GM23338 (cell line): Measurements from ENCODE around the gene ATP1B3.

Source experiments
- CREB1 ChIP-seq: fragments of 250-450 bp; sonication (Bioruptor Pico); IDR thresholded peaks from 2 replicates; pipeline ENCODE4 v1.5.0; 2020; ENCODE audit warnings: low read depth, mild to moderate bottlenecking, moderate library complexity
- CTCF ChIP-seq, 2 experiments: fragments of 200-600 bp in 1 of 2; sonication (generic) in 1 of 2; conservative IDR thresholded peaks; 2 replicates each; pipeline versions ENCODE4 v1.5.1 to v1.6.1; 2016 to 2017; ENCODE audit warnings: antibody characterized with exemption in 2 of 2, low read depth in 2 of 2, mild to moderate bottlenecking in 2 of 2, moderate library complexity in 1 of 2
- EZH2 ChIP-seq: fragments of 200-600 bp; sonication (generic); IDR thresholded peaks from one replicate; pipeline ENCODE4 v1.8.0; 2017; ENCODE audit warnings: antibody characterized with exemption, mild to moderate bottlenecking, low read depth; ENCODE audit not compliant: unreplicated experiment
- EZH2phosphoT487 ChIP-seq: fragments of 200-600 bp; sonication (generic); IDR thresholded peaks from one replicate; pipeline ENCODE4 v1.8.1; 2018; ENCODE audit warnings: antibody characterized with exemption; ENCODE audit not compliant: unreplicated experiment
- JUNB ChIP-seq: IDR thresholded peaks from one replicate; pipeline ENCODE4 v1.6.1; 2016; ENCODE audit warnings: antibody characterized with exemption; ENCODE audit not compliant: unreplicated experiment
- POLR2AphosphoS5 ChIP-seq: IDR thresholded peaks from 2 replicates; pipeline ENCODE4 v1.6.1; 2016; ENCODE audit warnings: antibody characterized with exemption, low read depth
- REST ChIP-seq: IDR thresholded peaks from one replicate; pipeline ENCODE4 v1.6.1; 2018; ENCODE audit warnings: antibody characterized with exemption; ENCODE audit not compliant: unreplicated experiment
- ZNF331 ChIP-seq: fragments of 250-450 bp; sonication (Bioruptor Pico); IDR thresholded peaks from 2 replicates; pipeline ENCODE4 v1.5.0; 2020; ENCODE audit warnings: low read depth, mild to moderate bottlenecking, moderate library complexity
- TF ChIP-seq, protein P1 (sequence below): IDR thresholded peaks from 2 replicates; pipeline ENCODE4 v1.6.1; 2016; ENCODE audit warnings: antibody characterized with exemption

GRCh38 chr3:141830508-141830907 is 45.9 kb upstream of the ATP1B3 start:
- no peak for TF ChIP-seq REST
- TF ChIP-seq CTCF (conservative IDR thresholded peaks at IDR 0.05; ENCODE audit: low read depth in 2 of 2), result no peak
- TF ChIP-seq CREB1 (CRISPR knock-in tag), result no peak
- TF ChIP-seq POLR2AphosphoS5, result no peak
- no peak for TF ChIP-seq EZH2
- no peak for TF ChIP-seq EZH2phosphoT487
- TF ChIP-seq ZNF331 (CRISPR knock-in tag), result no peak
- no peak for TF ChIP-seq JUNB
- TF ChIP-seq, protein P1, sequence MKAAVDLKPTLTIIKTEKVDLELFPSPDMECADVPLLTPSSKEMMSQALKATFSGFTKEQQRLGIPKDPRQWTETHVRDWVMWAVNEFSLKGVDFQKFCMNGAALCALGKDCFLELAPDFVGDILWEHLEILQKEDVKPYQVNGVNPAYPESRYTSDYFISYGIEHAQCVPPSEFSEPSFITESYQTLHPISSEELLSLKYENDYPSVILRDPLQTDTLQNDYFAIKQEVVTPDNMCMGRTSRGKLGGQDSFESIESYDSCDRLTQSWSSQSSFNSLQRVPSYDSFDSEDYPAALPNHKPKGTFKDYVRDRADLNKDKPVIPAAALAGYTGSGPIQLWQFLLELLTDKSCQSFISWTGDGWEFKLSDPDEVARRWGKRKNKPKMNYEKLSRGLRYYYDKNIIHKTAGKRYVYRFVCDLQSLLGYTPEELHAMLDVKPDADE, result no peak
